Sigmoid colon (tissue), 4 donors: ENCODE data around the gene PPP4R1.

Experiments
- EP300 ChIP-seq, 4 donors: sonication (generic); formaldehyde crosslinking; IDR thresholded peaks; one replicate each; pipeline ENCODE4 v1.6.1; 2017; ENCODE audit warnings: antibody characterized with exemption in 4 of 4
- POLR2A ChIP-seq, 2 donors: fragments of 450-650 bp; IDR thresholded peaks; one replicate each; pipeline ENCODE4 v1.6.1; 2016; ENCODE audit warnings: antibody characterized with exemption in 2 of 2, mild to moderate bottlenecking in 2 of 2, moderate library complexity in 2 of 2
- TF ChIP-seq, protein P1 (sequence below), 4 experiments: fragments of 450-650 bp in 3 of 4; fragments of 200-600 bp in 1 of 4; IDR thresholded peaks; one replicate each; pipeline ENCODE4 v1.5.1; 2016 to 2019; ENCODE audit warnings: antibody characterized with exemption in 4 of 4, mild to moderate bottlenecking in 3 of 4, moderate library complexity in 2 of 4

DNA sequence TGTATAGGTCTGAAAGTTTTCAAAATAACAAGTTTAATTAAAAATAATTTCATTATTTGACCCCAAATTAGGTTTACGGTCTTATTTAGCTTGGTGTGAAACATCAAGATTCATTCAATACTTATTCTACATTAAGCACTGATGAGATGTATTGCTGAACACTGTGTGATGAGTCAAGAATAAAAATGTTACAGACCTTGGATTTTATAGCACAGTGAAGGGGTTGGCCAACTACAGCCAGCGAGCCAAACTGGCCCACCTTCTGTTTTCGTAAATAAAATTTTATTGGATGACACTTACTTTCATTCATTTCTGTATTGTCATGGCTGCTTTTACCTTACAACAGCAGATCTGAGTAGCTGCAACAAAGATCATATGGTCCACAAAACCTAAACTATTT is 8.3 kb downstream of the PPP4R1 start:
- TF ChIP-seq, protein P1, sequence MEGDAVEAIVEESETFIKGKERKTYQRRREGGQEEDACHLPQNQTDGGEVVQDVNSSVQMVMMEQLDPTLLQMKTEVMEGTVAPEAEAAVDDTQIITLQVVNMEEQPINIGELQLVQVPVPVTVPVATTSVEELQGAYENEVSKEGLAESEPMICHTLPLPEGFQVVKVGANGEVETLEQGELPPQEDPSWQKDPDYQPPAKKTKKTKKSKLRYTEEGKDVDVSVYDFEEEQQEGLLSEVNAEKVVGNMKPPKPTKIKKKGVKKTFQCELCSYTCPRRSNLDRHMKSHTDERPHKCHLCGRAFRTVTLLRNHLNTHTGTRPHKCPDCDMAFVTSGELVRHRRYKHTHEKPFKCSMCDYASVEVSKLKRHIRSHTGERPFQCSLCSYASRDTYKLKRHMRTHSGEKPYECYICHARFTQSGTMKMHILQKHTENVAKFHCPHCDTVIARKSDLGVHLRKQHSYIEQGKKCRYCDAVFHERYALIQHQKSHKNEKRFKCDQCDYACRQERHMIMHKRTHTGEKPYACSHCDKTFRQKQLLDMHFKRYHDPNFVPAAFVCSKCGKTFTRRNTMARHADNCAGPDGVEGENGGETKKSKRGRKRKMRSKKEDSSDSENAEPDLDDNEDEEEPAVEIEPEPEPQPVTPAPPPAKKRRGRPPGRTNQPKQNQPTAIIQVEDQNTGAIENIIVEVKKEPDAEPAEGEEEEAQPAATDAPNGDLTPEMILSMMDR (IDR thresholded peaks at IDR 0.05), result no peak
- TF ChIP-seq EP300 (IDR thresholded peaks at IDR 0.05) (no peak), POLR2A (IDR thresholded peaks at IDR 0.05) (no peak)
